Activated gamma-delta T cell (primary cell): ENCODE measurements around the gene CYGB.

ENCODE experiments used
- DNase-seq: peaks from one replicate; lab custom pipeline; 2025; lab: John Stamatoyannopoulos, UW
- total RNA-seq, 2 donors: gene quantifications; one replicate each; lab custom pipeline; 2026; lab: John Stamatoyannopoulos, UW

Gene CYGB
- total RNA-seq: 0.41 to 0.48 reads per million in 2 donors

GRCh38 chr17:76537578-76538280 is at the start of gene CYGB:
Gene CYGB, minus strand, starts transcription at chr17:76537709. Its CDS starts 167 bp downstream, at chr17:76537542.
- DNase-seq: no peak

GRCh38 chr17:76586741-76587487 is 49.4 kb upstream of the CYGB start:
- no peak for DNase-seq

DNA sequence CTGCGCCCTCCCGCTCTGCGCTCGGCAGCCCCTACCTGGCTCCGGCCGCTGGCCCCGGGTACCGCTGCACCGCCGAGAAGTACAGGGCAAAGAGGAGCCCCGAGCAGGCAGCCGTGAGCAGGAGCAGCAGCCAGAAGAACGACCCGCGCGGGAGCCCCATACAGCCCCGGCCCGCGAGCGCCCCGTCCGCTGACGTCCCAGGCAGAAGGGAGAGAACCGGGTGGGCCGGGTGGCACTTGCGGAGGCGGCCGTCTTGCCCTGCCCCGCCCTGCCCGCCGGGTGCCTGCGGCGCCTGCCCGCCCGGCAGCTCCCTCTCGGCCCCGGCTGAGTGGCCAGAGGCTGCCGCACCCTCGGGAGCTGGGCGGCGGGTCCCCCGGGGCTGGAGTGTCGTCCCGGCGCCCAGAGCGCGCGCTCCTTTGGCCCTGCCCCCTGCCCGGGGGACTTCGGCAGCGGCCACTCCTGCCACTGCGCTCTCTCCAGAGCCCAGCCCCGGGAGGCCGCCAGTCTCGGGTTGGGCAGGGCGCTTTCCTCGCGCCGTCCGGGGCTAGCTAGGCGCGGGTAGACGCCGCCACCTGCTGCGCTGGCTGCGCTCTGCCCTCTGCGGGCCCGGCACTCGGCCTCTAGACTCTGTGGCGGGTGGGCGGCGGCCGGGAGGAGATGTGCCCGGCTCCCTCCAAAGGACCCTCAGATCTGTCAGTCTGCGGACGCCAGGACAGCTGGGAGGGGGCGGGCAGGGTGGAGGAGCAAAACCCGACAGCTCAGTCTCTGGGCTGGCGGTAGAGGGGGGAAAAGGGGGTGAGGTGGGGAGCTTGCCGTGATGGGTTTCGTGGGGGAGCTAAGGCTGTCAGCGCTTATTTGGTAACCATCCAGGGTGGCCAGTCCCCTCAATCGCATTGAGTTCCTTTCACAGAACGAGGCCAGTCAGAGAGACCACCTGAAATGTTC is 48.4 kb upstream of the CYGB start, which contains the start of gene ST6GALNAC2:
ST6GALNAC2 (minus strand) TSS at position 212 of the 945 bp plus-strand sequence; CDS start at position 160, 52 bp downstream.
- peak; percentile 46 for DNase-seq

GRCh38 chr17:76585033-76585648 is 47.6 kb upstream of the CYGB start:
- DNase-seq: no peak

- DNase-seq: no peak
Measured at GRCh38 chr17:76584427-76585032, 47.0 kb upstream of the CYGB start.

DNA sequence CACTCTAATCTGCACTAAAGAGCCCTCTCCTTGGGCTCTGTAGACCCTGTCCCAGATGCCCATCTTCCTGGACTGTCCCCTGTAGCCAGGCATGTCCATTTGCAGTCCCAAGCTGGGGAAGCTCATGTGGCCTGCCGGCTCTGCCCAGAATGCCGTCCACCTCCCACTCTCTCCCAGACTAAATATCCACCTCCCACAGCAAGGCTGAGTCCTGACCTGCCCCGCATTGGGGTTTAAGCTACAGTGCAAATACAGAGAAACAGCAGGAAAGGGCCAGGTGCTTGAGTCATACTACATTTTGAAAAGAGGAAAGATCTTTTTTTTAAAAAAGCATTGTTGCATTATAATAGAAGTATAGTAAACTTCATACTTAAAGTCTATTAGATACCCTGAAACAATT is 45.2 kb upstream of the CYGB start:
- DNase-seq: no peak

- no peak for DNase-seq
Measured at GRCh38 chr17:76581515-76581914, 44.0 kb upstream of the CYGB start.

GRCh38 chr17:76579281-76579680 is 41.8 kb upstream of the CYGB start:
- DNase-seq: no peak

- DNase-seq: no peak
Measured at GRCh38 chr17:76578376-76578775, 40.9 kb upstream of the CYGB start.

GRCh38 chr17:76577876-76578275 is 40.4 kb upstream of the CYGB start:
- no peak for DNase-seq

GRCh38 chr17:76576189-76576588 is 38.7 kb upstream of the CYGB start:
- no peak for DNase-seq

DNA sequence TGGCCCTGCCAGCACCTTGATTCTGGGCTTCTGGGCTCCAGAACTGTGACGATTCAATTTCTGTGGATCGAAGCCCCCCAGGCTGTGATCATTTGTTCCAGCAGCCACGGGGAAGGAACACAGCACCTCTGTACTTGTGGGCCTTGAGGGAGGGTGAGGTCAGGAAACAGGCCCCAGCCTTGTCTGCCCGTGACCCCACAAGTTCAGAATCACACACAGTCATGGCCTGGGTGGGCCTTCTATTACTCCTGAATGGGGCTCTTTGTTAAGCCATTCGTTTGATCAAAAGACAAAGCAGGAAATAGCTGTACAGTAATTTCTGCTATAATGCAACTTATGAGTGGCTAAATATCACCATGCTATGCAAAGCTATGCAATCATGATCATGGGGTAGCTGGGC is 38.1 kb upstream of the CYGB start:
- DNase-seq: no peak

- DNase-seq: no peak
Measured at GRCh38 chr17:76574166-76574565, 36.7 kb upstream of the CYGB start.

DNA sequence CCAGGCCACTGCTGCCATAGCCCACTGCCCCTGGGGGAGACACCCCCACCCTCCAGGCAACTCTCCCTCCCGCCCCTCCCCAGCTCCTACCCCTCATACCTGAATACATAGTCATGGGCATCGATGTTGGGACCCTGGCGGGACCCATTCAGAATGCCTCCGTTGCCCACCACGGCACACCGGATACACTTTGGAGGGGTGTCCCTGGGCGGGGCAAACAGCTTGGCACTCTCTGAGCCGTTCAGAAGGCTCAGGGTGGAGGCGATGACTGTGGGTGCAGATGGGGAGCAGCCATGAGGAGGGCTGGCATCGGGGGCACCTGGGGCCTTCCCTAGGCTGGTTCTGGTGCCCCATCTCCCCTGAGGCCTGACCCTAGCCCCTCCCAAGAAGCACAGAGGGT is 35.6 kb upstream of the CYGB start:
- DNase-seq: no peak

- DNase-seq: no peak
Measured at GRCh38 chr17:76572201-76572910, 34.8 kb upstream of the CYGB start.

DNA sequence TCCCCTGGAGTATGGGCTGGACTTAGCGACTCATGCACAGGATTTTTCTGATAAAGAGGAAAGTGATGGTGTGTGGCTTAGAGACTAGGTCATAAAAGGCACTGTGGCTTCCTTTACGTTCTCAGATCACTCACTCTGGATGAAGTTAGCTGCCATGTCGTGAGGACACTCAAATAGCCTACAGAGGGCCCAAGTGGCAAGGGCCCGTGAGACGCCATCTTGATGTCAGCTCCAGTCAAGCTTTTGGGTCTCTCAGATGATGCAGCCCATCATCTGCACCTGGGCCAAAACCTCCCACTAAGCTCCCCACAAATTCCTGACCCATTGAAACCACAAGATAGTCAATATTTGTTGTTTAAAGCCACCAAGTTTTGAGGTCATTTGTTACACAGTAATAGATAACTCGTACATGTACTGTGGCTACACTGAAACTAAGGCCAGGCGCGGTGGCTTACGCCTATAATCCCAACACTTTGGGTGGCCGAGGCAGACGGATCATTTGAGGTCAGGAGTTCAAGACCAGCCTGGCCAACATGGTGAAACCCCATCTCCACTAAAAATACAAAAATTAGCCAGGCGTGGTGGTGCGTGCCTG is 33.5 kb upstream of the CYGB start:
- DNase-seq: no peak

DNA sequence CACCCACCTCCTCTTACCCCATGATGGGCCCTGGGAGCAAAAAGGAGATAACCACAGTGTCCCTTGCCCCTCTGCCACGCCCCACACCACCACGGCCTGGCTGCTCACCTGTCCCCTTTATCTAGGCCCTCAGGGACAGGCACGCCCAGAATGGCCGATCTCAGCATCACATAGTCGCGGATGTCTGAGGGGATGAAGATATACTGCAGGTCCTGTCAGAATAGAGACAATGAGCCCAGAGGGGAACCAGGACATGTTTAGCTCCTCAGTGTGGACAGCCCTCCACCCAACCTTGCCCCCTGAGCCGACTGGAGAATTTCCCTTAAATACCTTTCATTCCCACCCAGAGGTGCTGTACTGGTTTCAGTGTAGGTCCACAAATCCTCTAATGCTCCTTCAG is 32.9 kb upstream of the CYGB start:
- DNase-seq: no peak

GRCh38 chr17:76569607-76570279 is 32.2 kb upstream of the CYGB start:
- no peak for DNase-seq

- DNase-seq: no peak
Measured at GRCh38 chr17:76568811-76569221, 31.3 kb upstream of the CYGB start.
